CD14-positive monocyte (primary cell): ENCODE measurements around the gene PLVAP. TPM values are rescaled to one million over a fixed set of nuclear protein-coding genes. Genes with fewer than 3 reads are reported as not detected.

Source experiments
- DNase-seq, 3 donors: peaks; one replicate each; pipeline ENCODE4 v3.0.0-alpha.2; 2011 to 2022
- H2AFZ ChIP-seq: 2 replicates; pipeline ENCODE4 v1.6.0; 2012; ENCODE audit warnings: mild to moderate bottlenecking, low read depth, low read length, inconsistent platforms; ENCODE audit not compliant: insufficient read depth, poor library complexity, severe bottlenecking
- H3K27ac ChIP-seq, 2 donors: 1 replicate in 1 of 2; 2 replicates in 1 of 2; pipeline ENCODE4 v1.5.1; 2012 to 2013; ENCODE audit warnings: low read length in 2 of 2, control low read depth in 1 of 2, inconsistent platforms in 1 of 2, low read depth in 1 of 2, mild to moderate bottlenecking in 1 of 2
- H3K27me3 ChIP-seq, 2 donors: one replicate each; pipeline versions ENCODE4 v1.6.0 to v1.6.1; 2011 to 2013; ENCODE audit warnings: low read length in 2 of 2; ENCODE audit not compliant: control insufficient read depth in 2 of 2, insufficient read depth in 2 of 2
- H3K36me3 ChIP-seq, 2 donors: replicated peaks in 1 of 2; 1 replicate in 1 of 2; 2 replicates in 1 of 2; pipeline versions ENCODE4 v1.5.1 to v1.6.1; 2012 to 2013; ENCODE audit warnings: low read length in 2 of 2, control low read depth in 1 of 2, inconsistent platforms in 1 of 2, mild to moderate bottlenecking in 1 of 2; ENCODE audit not compliant: insufficient read depth in 2 of 2, control insufficient read depth in 1 of 2
- H3K4me1 ChIP-seq, 2 donors: 1 replicate in 1 of 2; 2 replicates in 1 of 2; pipeline versions ENCODE4 v1.5.1 to v1.6.1; 2012 to 2013; ENCODE audit warnings: low read length in 2 of 2, control low read depth in 1 of 2, inconsistent platforms in 1 of 2, mild to moderate bottlenecking in 1 of 2, moderate library complexity in 1 of 2; ENCODE audit not compliant: insufficient read depth in 2 of 2, control insufficient read depth in 1 of 2
- H3K4me2 ChIP-seq: replicated peaks from 2 replicates; pipeline ENCODE3; 2012; ENCODE audit warnings: low read length, moderate library complexity, mild to moderate bottlenecking; ENCODE audit not compliant: poor library complexity, severe bottlenecking; ENCODE audit errors: extremely low read depth
- H3K4me3 ChIP-seq, 3 experiments: fragments of 200-600 bp in 1 of 3; sonication (generic) in 1 of 3; replicated peaks in 1 of 3; 1 replicate in 2 of 3; 2 replicates in 1 of 3; pipeline ENCODE4 v1.5.1; 2011 to 2013; ENCODE audit warnings: low read length in 3 of 3, mild to moderate bottlenecking in 3 of 3, control low read depth in 2 of 3, low read depth in 2 of 3, inconsistent platforms in 1 of 3, moderate library complexity in 1 of 3
- H3K79me2 ChIP-seq: 2 replicates; pipeline ENCODE4 v1.6.0; 2012; ENCODE audit warnings: mild to moderate bottlenecking, control low read depth, inconsistent platforms, low read length, moderate library complexity; ENCODE audit not compliant: insufficient read depth
- H3K9ac ChIP-seq: 2 replicates; pipeline ENCODE4 v1.6.0; 2017; ENCODE audit warnings: low read length, mild to moderate bottlenecking; ENCODE audit not compliant: insufficient read depth, poor library complexity, severe bottlenecking
- H3K9me3 ChIP-seq, 2 donors: replicated peaks in 1 of 2; 1 replicate in 1 of 2; 2 replicates in 1 of 2; pipeline versions ENCODE4 v1.5.1 to v1.6.1; 2012 to 2013; ENCODE audit warnings: low read length in 2 of 2, control low read depth in 1 of 2; ENCODE audit not compliant: control insufficient read depth in 1 of 2, insufficient read depth in 1 of 2
- H4K20me1 ChIP-seq: 2 replicates; pipeline ENCODE4 v1.6.0; 2012; ENCODE audit warnings: mild to moderate bottlenecking, low read length, control low read depth, moderate library complexity; ENCODE audit not compliant: insufficient read depth
- H3K27ac Mint-ChIP-seq, 7 donors: one replicate each; pipeline ENCODE4 v1.8.0; 2020; ENCODE audit warnings: mild to moderate bottlenecking in 7 of 7, mixed read lengths in 7 of 7, moderate library complexity in 6 of 7, inconsistent platforms in 2 of 7
- H3K27me3 Mint-ChIP-seq, 3 donors: one replicate each; pipeline ENCODE4 v1.8.0; 2021 to 2022; ENCODE audit warnings: low read depth in 3 of 3, mild to moderate bottlenecking in 3 of 3, mixed read lengths in 3 of 3, moderate library complexity in 3 of 3, inconsistent platforms in 1 of 3
- H3K36me3 Mint-ChIP-seq, 2 donors: one replicate each; pipeline ENCODE4 v1.8.0; 2020; ENCODE audit warnings: mixed read lengths in 2 of 2, inconsistent platforms in 1 of 2, mild to moderate bottlenecking in 1 of 2
- H3K4me1 Mint-ChIP-seq: one replicate; pipeline ENCODE4 v1.8.0; 2020; ENCODE audit warnings: mild to moderate bottlenecking, mixed read lengths
- H3K4me3 Mint-ChIP-seq, 2 donors: one replicate each; pipeline ENCODE4 v1.8.0; 2020; ENCODE audit warnings: mild to moderate bottlenecking in 2 of 2, mixed read lengths in 2 of 2, moderate library complexity in 1 of 2
- H3K9me3 Mint-ChIP-seq, 7 donors: one replicate each; pipeline ENCODE4 v1.8.0; 2020 to 2022; ENCODE audit warnings: mixed read lengths in 7 of 7, mild to moderate bottlenecking in 6 of 7, moderate library complexity in 6 of 7, inconsistent platforms in 2 of 7
- WGBS: methylation state at CpG from one replicate; pipeline ENCODE4 v1.1.5; 2013; ENCODE audit warnings: missing lambda C conversion rate; ENCODE audit not compliant: insufficient coverage; 5-methylcytosine and 5-hydroxymethylcytosine counted together
- intact Hi-C, 2 donors: fragments of 100-400 bp; cut with micrococcal nuclease; formaldehyde crosslinking; loops; one replicate each; pipeline versions ENCODE4 v1.15.0 to v1.15.1; 2023
- polyA plus RNA-seq, 3 donors: library from polyadenylated mRNA; depleted of rRNA in 1 of 3; unstranded in 2 of 3; stranded (reverse) in 1 of 3; fragments of 300-500 nt in 2 of 3; fragments of >200 nt in 1 of 3; fragmentation: Illumina TruSeq in 2 of 3; gene quantifications; 1 replicate in 2 of 3; 2 replicates in 1 of 3; pipeline ENCODE4 v1.2.3, GENCODE V29; 2012 to 2021
- TF ChIP-seq, protein P1 (sequence below): fragments of 200-600 bp; IDR thresholded peaks from one replicate; pipeline ENCODE4 v1.8.0; 2022; ENCODE audit warnings: antibody characterized with exemption, mild to moderate bottlenecking

The PLVAP gene
- polyA plus RNA-seq, 3 donors = 0.08 to 0.81 TPM; not detected in 1

DNA sequence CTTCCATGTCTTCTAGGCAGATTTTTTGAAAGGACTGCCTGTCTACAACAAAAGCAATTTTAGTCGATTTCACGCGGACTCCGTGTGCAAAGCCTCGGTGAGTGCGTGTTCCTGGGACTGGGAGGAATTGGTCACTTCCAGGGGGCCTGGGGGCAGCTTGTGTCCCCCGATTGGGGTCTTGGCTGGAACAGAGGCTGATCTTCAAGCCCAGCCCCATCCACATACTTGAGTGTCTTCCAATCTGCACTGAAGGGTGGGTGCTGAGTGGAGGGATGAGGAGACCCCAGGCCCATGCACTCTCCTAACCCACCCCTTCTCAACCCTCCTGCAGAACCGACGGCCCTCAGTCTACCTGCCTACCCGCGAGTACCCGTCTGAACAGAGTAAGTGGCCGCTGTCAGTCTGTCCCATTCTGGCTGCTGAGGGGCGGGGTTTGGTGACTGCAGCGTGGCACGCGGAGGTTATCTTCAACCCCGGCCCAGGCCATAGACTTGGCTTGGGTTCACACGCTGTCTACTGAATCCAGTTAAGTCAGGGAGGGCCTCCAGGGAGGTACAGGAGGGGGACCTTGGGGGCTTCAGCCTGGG, 63.0 kb downstream of the PLVAP start:
- intact Hi-C loops = no loop called here
- Mint-ChIP-seq H3K36me3 (peaks cover 29 to 63% of the 10 kb centered on the region in 2 donors), H3K4me1 (peaks cover 29% of the 10 kb centered on the region), H3K9me3 (no peaks in the 10 kb centered on the region), H3K4me3 (no peak overlapping the region), H3K27ac (peak overlapping the region in 2 of 7 donors; percentile 48 to 72), H3K27me3 (peaks cover 0 to 1% (median 0%) of the 10 kb centered on the region in 3 donors)
- Histone ChIP-seq H3K4me2 (no peak overlapping the region), H2AFZ (no peak overlapping the region), H3K79me2 (peaks cover 46% of the 10 kb centered on the region), H3K9me3 (no peaks in the 10 kb centered on the region), H4K20me1 (peaks cover 48% of the 10 kb centered on the region), H3K4me3 (no peak overlapping the region), H3K36me3 (peaks cover 29 to 48% of the 10 kb centered on the region in 2 donors), H3K27me3 (no peaks in the 10 kb centered on the region), H3K9ac (no peak overlapping the region), H3K27ac (no peak overlapping the region), H3K4me1 (peaks cover 15 to 26% of the 10 kb centered on the region in 2 donors)
- 99% methylated on average over 17 of the region's 19 CpGs for WGBS
- TF ChIP-seq, protein P1, sequence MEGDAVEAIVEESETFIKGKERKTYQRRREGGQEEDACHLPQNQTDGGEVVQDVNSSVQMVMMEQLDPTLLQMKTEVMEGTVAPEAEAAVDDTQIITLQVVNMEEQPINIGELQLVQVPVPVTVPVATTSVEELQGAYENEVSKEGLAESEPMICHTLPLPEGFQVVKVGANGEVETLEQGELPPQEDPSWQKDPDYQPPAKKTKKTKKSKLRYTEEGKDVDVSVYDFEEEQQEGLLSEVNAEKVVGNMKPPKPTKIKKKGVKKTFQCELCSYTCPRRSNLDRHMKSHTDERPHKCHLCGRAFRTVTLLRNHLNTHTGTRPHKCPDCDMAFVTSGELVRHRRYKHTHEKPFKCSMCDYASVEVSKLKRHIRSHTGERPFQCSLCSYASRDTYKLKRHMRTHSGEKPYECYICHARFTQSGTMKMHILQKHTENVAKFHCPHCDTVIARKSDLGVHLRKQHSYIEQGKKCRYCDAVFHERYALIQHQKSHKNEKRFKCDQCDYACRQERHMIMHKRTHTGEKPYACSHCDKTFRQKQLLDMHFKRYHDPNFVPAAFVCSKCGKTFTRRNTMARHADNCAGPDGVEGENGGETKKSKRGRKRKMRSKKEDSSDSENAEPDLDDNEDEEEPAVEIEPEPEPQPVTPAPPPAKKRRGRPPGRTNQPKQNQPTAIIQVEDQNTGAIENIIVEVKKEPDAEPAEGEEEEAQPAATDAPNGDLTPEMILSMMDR = no peak
- DNase-seq = no peak

DNA sequence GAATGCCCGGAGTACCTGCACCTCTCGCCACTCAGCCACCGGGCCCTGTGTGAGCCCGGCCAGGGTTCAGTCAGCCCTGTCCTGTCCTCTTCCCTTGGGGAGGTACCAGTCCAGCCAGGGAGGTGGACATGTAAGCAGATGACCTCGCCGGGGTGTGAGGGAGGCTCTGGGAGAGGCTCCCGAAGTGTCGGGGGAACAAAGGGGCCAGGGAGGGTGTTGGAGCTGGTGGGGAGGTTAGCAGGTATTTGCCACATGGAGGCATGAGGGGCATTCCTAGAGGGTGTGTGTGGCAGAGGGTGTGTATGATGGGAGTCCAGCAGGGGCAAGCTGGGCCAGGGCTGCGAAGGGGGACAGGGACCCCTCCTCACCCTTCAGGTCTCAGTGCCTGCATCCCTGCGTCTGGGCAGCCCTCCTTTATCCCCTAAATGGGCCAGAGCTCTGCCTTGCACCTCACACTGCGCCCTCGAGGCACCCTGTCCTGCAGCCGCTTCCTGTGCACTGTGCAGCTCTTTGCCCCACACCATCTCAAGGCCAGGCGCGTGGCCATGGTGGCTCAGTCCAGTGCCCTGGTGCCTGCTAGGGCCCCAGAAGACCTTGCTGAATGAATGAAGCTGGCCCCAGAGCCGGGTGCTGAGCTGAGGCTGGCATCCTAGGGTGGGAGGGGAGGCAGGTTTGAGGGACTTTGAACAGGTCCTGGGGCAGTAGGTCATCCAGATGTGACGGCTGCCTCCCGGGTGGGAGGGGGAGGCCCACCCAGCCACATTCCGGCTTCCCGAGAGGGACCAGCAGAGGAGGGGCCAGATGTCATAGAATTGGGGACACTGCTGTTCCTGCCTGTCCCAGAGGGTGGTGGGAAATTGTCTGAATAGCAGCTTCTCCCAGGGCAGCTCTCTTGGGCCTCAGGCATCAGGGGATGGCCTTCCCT, 64.7 kb downstream of the PLVAP start:
- Mint-ChIP-seq H3K27me3 (peaks cover 0 to 3% (median 1%) of the 10 kb centered on the region in 3 donors), H3K4me3 (no peak overlapping the region), H3K9me3 (no peaks in the 10 kb centered on the region), H3K4me1 (peaks cover 28% of the 10 kb centered on the region), H3K36me3 (peaks cover 29 to 50% of the 10 kb centered on the region in 2 donors), H3K27ac (no peak overlapping the region)
- Histone ChIP-seq H3K79me2 (peaks cover 49% of the 10 kb centered on the region), H3K4me3 (no peak overlapping the region), H3K4me1 (peaks cover 14 to 25% of the 10 kb centered on the region in 2 donors), H3K36me3 (peaks cover 24 to 43% of the 10 kb centered on the region in 2 donors), H4K20me1 (peaks cover 48% of the 10 kb centered on the region), H3K27me3 (no peaks in the 10 kb centered on the region), H3K9me3 (no peaks in the 10 kb centered on the region), H2AFZ (no peak overlapping the region), H3K27ac (no peak overlapping the region), H3K4me2 (no peak overlapping the region), H3K9ac (no peak overlapping the region)
- intact Hi-C loops = no loop called here
- TF ChIP-seq, protein P1 = no peak
- 96% methylated on average over 17 of the region's 20 CpGs for WGBS
- no peak for DNase-seq
